HL-60 (cell line): Measurements from ENCODE around the gene DSCAML1.

ENCODE experiments used
- CTCF ChIP-seq: IDR thresholded peaks from one replicate; pipeline ENCODE4 v1.5.1; 2011; ENCODE audit warnings: low read length, control low read depth, inconsistent platforms; ENCODE audit not compliant: insufficient read depth
- GABPA ChIP-seq: IDR thresholded peaks from 2 replicates; pipeline ENCODE4 v1.6.1; 2012; ENCODE audit warnings: low read depth
- POLR2AphosphoS5 ChIP-seq: IDR thresholded peaks from 2 replicates; pipeline ENCODE4 v1.6.1; 2012; ENCODE audit warnings: low read depth

DNA sequence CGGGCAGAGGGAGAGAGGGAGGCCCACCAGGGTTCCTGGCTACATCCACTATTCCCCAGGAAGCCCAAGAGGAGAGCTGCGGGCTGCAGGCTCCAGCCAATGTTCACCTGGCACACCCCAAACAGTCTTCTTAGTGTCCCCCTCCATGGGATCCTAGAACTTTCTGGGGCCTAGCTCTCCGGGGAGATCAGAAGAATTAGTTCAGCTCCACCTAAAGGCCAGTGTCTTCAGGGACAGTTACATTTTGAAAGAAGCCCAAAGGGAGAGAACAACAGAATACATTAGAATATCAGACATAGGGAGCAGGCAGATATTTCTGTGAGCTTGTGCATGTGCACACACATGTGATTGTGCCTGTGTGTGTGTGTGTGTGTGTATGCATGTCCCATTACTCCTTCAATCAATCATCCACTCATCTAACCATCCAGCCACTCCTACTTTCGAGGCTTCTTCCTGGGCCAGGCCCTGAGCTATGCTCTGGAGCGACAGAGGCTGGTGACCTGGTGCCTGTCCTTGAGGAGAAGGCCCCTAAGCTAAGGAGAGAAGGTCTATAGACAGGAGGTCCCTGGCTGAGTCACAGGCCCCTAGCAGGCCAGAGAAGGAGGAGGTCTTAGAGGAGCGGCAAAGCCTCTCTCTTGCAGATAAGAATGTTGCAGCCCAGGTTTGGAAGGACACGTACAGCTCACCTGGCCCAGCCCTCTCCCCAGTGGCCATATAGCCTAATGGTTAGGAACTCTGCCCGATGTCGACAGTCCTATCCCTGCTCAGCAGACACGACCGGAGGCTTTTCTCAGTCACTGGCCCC, 165.5 kb downstream of the DSCAML1 start:
- TF ChIP-seq CTCF (no peak), GABPA (no peak), POLR2AphosphoS5 (no peak)
